Breast epithelium (tissue), 4 donors: ENCODE results near the gene PPM1L. TPM values are rescaled to one million over a fixed set of nuclear protein-coding genes. Genes with fewer than 3 reads are reported as not detected.

Source experiments
- DNase-seq, 2 donors: peaks; one replicate each; pipeline ENCODE4 v3.0.0-alpha.2; 2019; ENCODE audit warnings: low spot score in 2 of 2
- H3K27ac ChIP-seq, 2 donors: fragments of 200-600 bp; sonication (generic) in 1 of 2; one replicate each; pipeline ENCODE4 v1.5.1; 2016 to 2019; ENCODE audit warnings: mild to moderate bottlenecking in 1 of 2
- H3K27me3 ChIP-seq, 2 donors: fragments of 200-600 bp; sonication (generic) in 1 of 2; one replicate each; pipeline versions ENCODE4 v1.5.1 to v1.6.0; 2017 to 2019; ENCODE audit warnings: control low read depth in 1 of 2, mild to moderate bottlenecking in 1 of 2
- H3K36me3 ChIP-seq: fragments of 200-600 bp; one replicate; pipeline ENCODE4 v1.5.1; 2019
- H3K4me1 ChIP-seq, 2 donors: fragments of 200-600 bp; sonication (generic); one replicate each; pipeline ENCODE4 v1.5.1; 2016 to 2019; ENCODE audit warnings: control low read depth in 1 of 2
- H3K4me3 ChIP-seq, 3 donors: fragments of 200-600 bp; sonication (generic); 1 replicate in 2 of 3; 2 replicates in 1 of 3; pipeline ENCODE4 v1.5.1; 2016 to 2019; ENCODE audit warnings: mild to moderate bottlenecking in 3 of 3, moderate library complexity in 2 of 3
- H3K9me3 ChIP-seq, 2 donors: fragments of 200-600 bp; sonication (generic) in 1 of 2; one replicate each; pipeline ENCODE4 v1.5.1; 2016 to 2019; ENCODE audit warnings: control low read depth in 1 of 2
- POLR2A ChIP-seq: fragments of 450-650 bp; IDR thresholded peaks from one replicate; pipeline ENCODE4 v1.6.1; 2016; ENCODE audit warnings: antibody characterized with exemption, mild to moderate bottlenecking, moderate library complexity
- POLR2AphosphoS5 ChIP-seq, 3 donors: sonication (generic); formaldehyde crosslinking; IDR thresholded peaks; one replicate each; pipeline ENCODE4 v1.6.1; 2017; ENCODE audit warnings: antibody characterized with exemption in 3 of 3
- intact Hi-C: fragments of 100-400 bp; cut with DNase I; formaldehyde crosslinking; loops from one replicate; pipeline ENCODE4 v1.15.1; 2023; ENCODE audit warnings: low total_unique reads
- total RNA-seq, 3 donors: library from RNA; depleted of rRNA; stranded (reverse); fragments of >200 nt; gene quantifications; one replicate each; pipeline ENCODE4 v1.1.0, GENCODE V29; 2016
- TF ChIP-seq, protein P1 (sequence below), 3 donors: fragments of 450-650 bp; IDR thresholded peaks; one replicate each; pipeline ENCODE4 v1.5.1; 2016 to 2017; ENCODE audit warnings: antibody characterized with exemption in 3 of 3, mild to moderate bottlenecking in 3 of 3, moderate library complexity in 3 of 3

Gene PPM1L
- total RNA-seq, 3 donors from 2014 or later, result 12.8 to 136 (median 24.6) TPM

- H3K27ac ChIP-seq, result no peak overlapping the region
- no peaks in the 10 kb centered on the region for H3K36me3 ChIP-seq
- intact Hi-C loops, result no loop called here
- no peak for DNase-seq
- H3K4me1 ChIP-seq, result no peaks in the 10 kb centered on the region
- no peaks in the 10 kb centered on the region for H3K9me3 ChIP-seq
- TF ChIP-seq POLR2AphosphoS5 (IDR thresholded peaks at IDR 0.05), result no peak
- TF ChIP-seq, protein P1, sequence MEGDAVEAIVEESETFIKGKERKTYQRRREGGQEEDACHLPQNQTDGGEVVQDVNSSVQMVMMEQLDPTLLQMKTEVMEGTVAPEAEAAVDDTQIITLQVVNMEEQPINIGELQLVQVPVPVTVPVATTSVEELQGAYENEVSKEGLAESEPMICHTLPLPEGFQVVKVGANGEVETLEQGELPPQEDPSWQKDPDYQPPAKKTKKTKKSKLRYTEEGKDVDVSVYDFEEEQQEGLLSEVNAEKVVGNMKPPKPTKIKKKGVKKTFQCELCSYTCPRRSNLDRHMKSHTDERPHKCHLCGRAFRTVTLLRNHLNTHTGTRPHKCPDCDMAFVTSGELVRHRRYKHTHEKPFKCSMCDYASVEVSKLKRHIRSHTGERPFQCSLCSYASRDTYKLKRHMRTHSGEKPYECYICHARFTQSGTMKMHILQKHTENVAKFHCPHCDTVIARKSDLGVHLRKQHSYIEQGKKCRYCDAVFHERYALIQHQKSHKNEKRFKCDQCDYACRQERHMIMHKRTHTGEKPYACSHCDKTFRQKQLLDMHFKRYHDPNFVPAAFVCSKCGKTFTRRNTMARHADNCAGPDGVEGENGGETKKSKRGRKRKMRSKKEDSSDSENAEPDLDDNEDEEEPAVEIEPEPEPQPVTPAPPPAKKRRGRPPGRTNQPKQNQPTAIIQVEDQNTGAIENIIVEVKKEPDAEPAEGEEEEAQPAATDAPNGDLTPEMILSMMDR (IDR thresholded peaks at IDR 0.05), result no peak
- H3K27me3 ChIP-seq, result no peaks in the 10 kb centered on the region
- no peak overlapping the region for H3K4me3 ChIP-seq
These were observed 9.1 kb upstream of the PPM1L start for GRCh38 chr3:160746976-160747375.

- intact Hi-C loops, result no loop called here
- no peak overlapping the region for H3K27ac ChIP-seq
- no peaks in the 10 kb centered on the region for H3K27me3 ChIP-seq
- no peaks in the 10 kb centered on the region for H3K9me3 ChIP-seq
- TF ChIP-seq, protein P1 (IDR thresholded peaks at IDR 0.05), result no peak
- TF ChIP-seq POLR2A (no peak), POLR2AphosphoS5 (IDR thresholded peaks at IDR 0.05) (no peak)
- H3K36me3 ChIP-seq, result no peaks in the 10 kb centered on the region
- no peak for DNase-seq
- H3K4me1 ChIP-seq, result no peaks in the 10 kb centered on the region
- H3K4me3 ChIP-seq, result no peak overlapping the region
These were observed 8.6 kb upstream of the PPM1L start for GRCh38 chr3:160747422-160747821.

DNA sequence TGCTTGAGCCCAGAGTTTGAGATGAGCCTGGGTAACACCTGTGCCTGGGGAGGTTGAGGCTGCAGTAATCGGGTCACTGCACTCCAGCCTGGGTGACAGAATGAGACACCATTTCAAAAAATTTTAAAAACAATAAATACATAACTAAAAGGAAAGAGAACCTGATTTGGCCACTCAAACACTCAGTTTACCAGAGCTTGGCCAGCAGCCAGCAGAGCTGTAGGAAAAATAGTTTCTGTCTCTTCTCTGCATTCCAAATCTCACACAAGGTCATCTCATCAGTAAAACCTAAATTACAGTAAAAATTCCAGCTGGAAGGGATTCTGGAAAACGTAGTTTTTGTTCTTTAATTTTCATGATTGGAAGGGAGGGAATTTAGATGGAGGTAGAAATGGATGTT, 7.8 kb upstream of the PPM1L start:
- no peak for DNase-seq
- TF ChIP-seq, protein P1 (IDR thresholded peaks at IDR 0.05), result no peak
- TF ChIP-seq POLR2AphosphoS5 (IDR thresholded peaks at IDR 0.05), result no peak
- no peak for TF ChIP-seq POLR2A
- Histone ChIP-seq H3K9me3 (no peaks in the 10 kb centered on the region), H3K4me3 (no peak overlapping the region), H3K27me3 (no peaks in the 10 kb centered on the region), H3K36me3 (no peaks in the 10 kb centered on the region), H3K4me1 (no peaks in the 10 kb centered on the region), H3K27ac (no peak overlapping the region)
- intact Hi-C loops, result no loop called here

DNA sequence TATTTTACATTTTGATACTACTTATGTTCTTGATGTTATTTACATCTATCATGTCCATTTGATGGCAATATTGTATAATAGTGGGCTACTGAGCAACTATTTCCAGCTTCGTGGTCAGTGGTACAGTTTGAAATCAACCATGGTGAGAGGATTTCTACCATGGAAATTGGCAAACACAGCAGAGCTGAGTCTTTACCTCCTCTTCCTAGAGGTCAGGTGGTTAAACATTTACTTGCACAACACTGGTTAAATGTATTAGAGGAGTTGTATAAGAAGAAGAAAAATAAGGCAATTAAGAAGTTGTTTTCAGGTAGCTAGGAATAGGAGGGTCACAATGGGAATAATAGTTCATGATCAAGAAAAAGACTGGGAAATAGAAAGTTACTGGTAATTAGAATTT, 7.2 kb upstream of the PPM1L start:
- H3K27me3 ChIP-seq, result no peaks in the 10 kb centered on the region
- no peak overlapping the region for H3K4me3 ChIP-seq
- H3K4me1 ChIP-seq, result no peaks in the 10 kb centered on the region
- DNase-seq, result no peak
- no peaks in the 10 kb centered on the region for H3K9me3 ChIP-seq
- intact Hi-C loops, result no loop called here
- TF ChIP-seq POLR2A (no peak), POLR2AphosphoS5 (IDR thresholded peaks at IDR 0.05) (no peak)
- TF ChIP-seq, protein P1 (IDR thresholded peaks at IDR 0.05), result no peak
- H3K27ac ChIP-seq, result no peak overlapping the region
- H3K36me3 ChIP-seq, result no peaks in the 10 kb centered on the region

DNA sequence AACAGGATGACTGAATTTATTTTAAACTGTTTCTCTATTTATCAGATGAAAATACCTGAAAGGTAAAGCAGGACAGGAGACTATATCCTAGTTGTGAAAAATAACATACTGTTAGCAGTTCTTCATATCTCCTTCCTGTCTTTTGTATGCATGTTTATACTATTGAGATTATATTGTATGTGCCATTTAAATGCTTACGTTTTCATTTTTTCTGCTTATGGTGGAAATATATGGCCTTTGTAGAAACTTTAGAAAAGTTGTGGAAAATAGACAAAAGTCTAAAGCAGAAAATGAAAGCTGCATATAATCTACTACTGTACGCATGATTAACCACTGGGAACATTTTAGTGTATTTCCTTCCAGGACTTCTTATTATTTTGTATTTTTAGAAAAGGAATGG, 2.1 kb upstream of the PPM1L start:
- no peak for DNase-seq
- intact Hi-C loops, result no loop called here

More for the DNA sequence above, 2.1 kb upstream of the PPM1L start:
- H3K36me3 ChIP-seq, result no peaks in the 10 kb centered on the region
- no peaks in the 10 kb centered on the region for H3K4me1 ChIP-seq
- H3K27ac ChIP-seq, result peak overlapping the region; percentile 91 to 95
- no peak for TF ChIP-seq POLR2A
- TF ChIP-seq, protein P1 (IDR thresholded peaks at IDR 0.05), result no peak
- TF ChIP-seq POLR2AphosphoS5 (IDR thresholded peaks at IDR 0.05), result no peak
- peak overlapping the region; percentile 71 to 97 (median 74) for H3K4me3 ChIP-seq
- no peaks in the 10 kb centered on the region for H3K9me3 ChIP-seq
- H3K27me3 ChIP-seq, result no peaks in the 10 kb centered on the region
